Endodermal cell (in vitro differentiated cells): ENCODE data around the gene TUBA4B. TPM values are rescaled to one million over a fixed set of nuclear protein-coding genes. Genes with fewer than 3 reads are reported as not detected.
A peak's percentile ranks its signal among the peaks of the same experiment; 100 is the strongest.

Experiments
- DNase-seq: peaks from one replicate; pipeline ENCODE4 v3.0.0-alpha.2; 2017
- H3K27ac ChIP-seq: 2 replicates; pipeline ENCODE4 v1.5.1; 2013; ENCODE audit warnings: mild to moderate bottlenecking, low read depth, low read length, moderate library complexity
- H3K27me3 ChIP-seq: 2 replicates; pipeline ENCODE4 v1.6.1; 2013; ENCODE audit warnings: mild to moderate bottlenecking, low read length, moderate library complexity; ENCODE audit not compliant: insufficient read depth, control insufficient read depth, poor library complexity, severe bottlenecking
- H3K36me3 ChIP-seq: 2 replicates; pipeline ENCODE4 v1.7.0; 2013; ENCODE audit warnings: mild to moderate bottlenecking, low read length, moderate library complexity; ENCODE audit not compliant: control insufficient read depth, insufficient read depth
- H3K4me1 ChIP-seq: one replicate; pipeline ENCODE4 v1.7.0; 2013; ENCODE audit warnings: low read length; ENCODE audit not compliant: control insufficient read depth, insufficient read depth
- H3K4me3 ChIP-seq: 2 replicates; pipeline ENCODE4 v1.5.1; 2013; ENCODE audit warnings: mild to moderate bottlenecking, low read length, moderate library complexity
- H3K9ac ChIP-seq: 2 replicates; pipeline ENCODE4 v1.6.1; 2013; ENCODE audit warnings: mild to moderate bottlenecking, low read length, moderate library complexity; ENCODE audit not compliant: poor library complexity, severe bottlenecking; ENCODE audit errors: extremely low read depth
- H3K9me3 ChIP-seq: 2 replicates; pipeline ENCODE4 v1.6.1; 2013; ENCODE audit warnings: mild to moderate bottlenecking, low read length, moderate library complexity; ENCODE audit not compliant: control insufficient read depth
- H3K27ac Mint-ChIP-seq: 2 replicates; pipeline ENCODE4 v1.8.0; 2020; ENCODE audit warnings: mixed read lengths
- H3K27me3 Mint-ChIP-seq: 2 replicates; pipeline ENCODE4 v1.8.0; 2021; ENCODE audit warnings: mild to moderate bottlenecking, mixed read lengths; ENCODE audit not compliant: insufficient read depth
- H3K36me3 Mint-ChIP-seq: 2 replicates; pipeline ENCODE4 v1.8.0; 2020; ENCODE audit warnings: low read depth, mixed read lengths
- H3K4me1 Mint-ChIP-seq: 2 replicates; pipeline ENCODE4 v1.8.0; 2020; ENCODE audit warnings: mixed read lengths
- H3K4me3 Mint-ChIP-seq: 2 replicates; pipeline ENCODE4 v1.8.0; 2020; ENCODE audit warnings: mild to moderate bottlenecking, moderate library complexity, mixed read lengths
- H3K9me3 Mint-ChIP-seq: 2 replicates; pipeline ENCODE4 v1.8.0; 2020; ENCODE audit warnings: mild to moderate bottlenecking, mixed read lengths
- CTCF ChIP-seq: fragments of 200-600 bp; sonication (generic); conservative IDR thresholded peaks from 2 replicates; pipeline ENCODE4 v1.5.0; 2021; ENCODE audit warnings: antibody characterized with exemption, mild to moderate bottlenecking
- WGBS, 2 experiments: methylation state at CpG; one replicate each; pipeline versions ENCODE4 v1.1.5 to v1.1.7; 2013; ENCODE audit warnings: missing lambda C conversion rate in 2 of 2, mixed read lengths in 1 of 2; ENCODE audit not compliant: insufficient coverage in 1 of 2, insufficient read length in 1 of 2; 5-methylcytosine and 5-hydroxymethylcytosine counted together
- total RNA-seq, 2 donors: library from RNA; stranded (reverse); fragmentation: NEBNext Ultra II Directional in 1 of 2; extraction: Animal tissue kit (Norgen Biotek cat#: 25700) in 1 of 2; gene quantifications; 2 replicates in 1 of 2; 3 replicates in 1 of 2; pipeline ENCODE4 v1.2.1, GENCODE V29; 2021

Gene TUBA4B
- total RNA-seq, 2 donors from 2014 or later: not detected

GRCh38 chr2:219296142-219296541, 43.1 kb downstream of the TUBA4B start:
- no peak for TF ChIP-seq CTCF
- DNase-seq: no peak
- H3K27ac ChIP-seq: no peak overlapping the region
- Mint-ChIP-seq H3K9me3 (no peaks in the 10 kb centered on the region), H3K27ac (no peak overlapping the region), H3K4me1 (peaks cover 3% of the 10 kb centered on the region), H3K36me3 (no peaks in the 10 kb centered on the region), H3K4me3 (no peak overlapping the region), H3K27me3 (peaks cover 54% of the 10 kb centered on the region)
- H3K4me1 ChIP-seq: no peaks in the 10 kb centered on the region
- no peaks in the 10 kb centered on the region for H3K36me3 ChIP-seq
- H3K27me3 ChIP-seq: peaks cover 32% of the 10 kb centered on the region
- H3K9ac ChIP-seq: no peak overlapping the region
- WGBS, 2 experiments: 89 to 100% methylated on average over 12 to 14 of the region's 14 CpGs
- H3K9me3 ChIP-seq: no peaks in the 10 kb centered on the region
- H3K4me3 ChIP-seq: no peak overlapping the region

- no peaks in the 10 kb centered on the region for H3K36me3 ChIP-seq
- H3K4me3 ChIP-seq: no peak overlapping the region
- Mint-ChIP-seq H3K4me1 (peaks cover 3% of the 10 kb centered on the region), H3K36me3 (no peaks in the 10 kb centered on the region), H3K27ac (no peak overlapping the region), H3K27me3 (peaks cover 56% of the 10 kb centered on the region), H3K4me3 (no peak overlapping the region), H3K9me3 (no peaks in the 10 kb centered on the region)
- H3K27ac ChIP-seq: no peak overlapping the region
- WGBS, 2 experiments: 91% methylated on average over 20 to 25 of the region's 25 CpGs
- H3K9ac ChIP-seq: no peak overlapping the region
- no peaks in the 10 kb centered on the region for H3K4me1 ChIP-seq
- no peaks in the 10 kb centered on the region for H3K9me3 ChIP-seq
- DNase-seq: no peak
- peaks cover 39% of the 10 kb centered on the region for H3K27me3 ChIP-seq
- TF ChIP-seq CTCF: no peak
Measured at GRCh38 chr2:219296631-219297391, 43.8 kb downstream of the TUBA4B start.

GRCh38 chr2:219297766-219298456, 44.9 kb downstream of the TUBA4B start:
- Mint-ChIP-seq H3K9me3 (no peaks in the 10 kb centered on the region), H3K4me3 (no peak overlapping the region), H3K27ac (no peak overlapping the region), H3K4me1 (peaks cover 3% of the 10 kb centered on the region), H3K27me3 (peaks cover 64% of the 10 kb centered on the region), H3K36me3 (no peaks in the 10 kb centered on the region)
- H3K27me3 ChIP-seq: peaks cover 47% of the 10 kb centered on the region
- H3K27ac ChIP-seq: no peak overlapping the region
- H3K4me1 ChIP-seq: no peaks in the 10 kb centered on the region
- no peaks in the 10 kb centered on the region for H3K36me3 ChIP-seq
- 91 to 93% methylated on average over 7 to 14 of the region's 14 CpGs for WGBS, 2 experiments
- TF ChIP-seq CTCF: no peak
- no peak overlapping the region for H3K9ac ChIP-seq
- no peaks in the 10 kb centered on the region for H3K9me3 ChIP-seq
- H3K4me3 ChIP-seq: no peak overlapping the region
- peak; percentile 64 for DNase-seq
